Neutrophil (primary cell): ENCODE measurements around the gene PLOD3.

Experiments used
- H3K27ac ChIP-seq: fragments of 200-600 bp; sonication (generic); 2 replicates; pipeline ENCODE4 v1.5.1; 2016; ENCODE audit warnings: mild to moderate bottlenecking, moderate library complexity
- H3K27me3 ChIP-seq: fragments of 200-600 bp; sonication (generic); 2 replicates; pipeline ENCODE4 v1.6.0; 2016; ENCODE audit warnings: mild to moderate bottlenecking
- H3K36me3 ChIP-seq: fragments of 200-600 bp; sonication (generic); 2 replicates; pipeline ENCODE4 v1.5.1; 2017
- H3K4me1 ChIP-seq, 2 experiments: fragments of 200-600 bp in 1 of 2; sonication (generic) in 1 of 2; 1 replicate in 1 of 2; 2 replicates in 1 of 2; pipeline versions ENCODE4 v1.5.1 to v1.6.1; 2013 to 2016; ENCODE audit warnings: low read depth in 1 of 2, low read length in 1 of 2, mild to moderate bottlenecking in 1 of 2, moderate library complexity in 1 of 2; ENCODE audit not compliant: control insufficient read depth in 1 of 2, insufficient read depth in 1 of 2
- H3K4me3 ChIP-seq, 2 experiments: fragments of 200-600 bp in 1 of 2; sonication (generic) in 1 of 2; 1 replicate in 1 of 2; 2 replicates in 1 of 2; pipeline ENCODE4 v1.5.1; 2013 to 2016; ENCODE audit warnings: low read depth in 1 of 2, low read length in 1 of 2, mild to moderate bottlenecking in 1 of 2, moderate library complexity in 1 of 2
- H3K9me3 ChIP-seq: fragments of 200-600 bp; sonication (generic); 2 replicates; pipeline ENCODE4 v1.5.1; 2016
- TF ChIP-seq, protein P1 (sequence below): fragments of 200-600 bp; sonication (generic); IDR thresholded peaks from 2 replicates; pipeline ENCODE4 v1.5.1; 2016; ENCODE audit warnings: antibody characterized with exemption

PLOD3 gene

DNA sequence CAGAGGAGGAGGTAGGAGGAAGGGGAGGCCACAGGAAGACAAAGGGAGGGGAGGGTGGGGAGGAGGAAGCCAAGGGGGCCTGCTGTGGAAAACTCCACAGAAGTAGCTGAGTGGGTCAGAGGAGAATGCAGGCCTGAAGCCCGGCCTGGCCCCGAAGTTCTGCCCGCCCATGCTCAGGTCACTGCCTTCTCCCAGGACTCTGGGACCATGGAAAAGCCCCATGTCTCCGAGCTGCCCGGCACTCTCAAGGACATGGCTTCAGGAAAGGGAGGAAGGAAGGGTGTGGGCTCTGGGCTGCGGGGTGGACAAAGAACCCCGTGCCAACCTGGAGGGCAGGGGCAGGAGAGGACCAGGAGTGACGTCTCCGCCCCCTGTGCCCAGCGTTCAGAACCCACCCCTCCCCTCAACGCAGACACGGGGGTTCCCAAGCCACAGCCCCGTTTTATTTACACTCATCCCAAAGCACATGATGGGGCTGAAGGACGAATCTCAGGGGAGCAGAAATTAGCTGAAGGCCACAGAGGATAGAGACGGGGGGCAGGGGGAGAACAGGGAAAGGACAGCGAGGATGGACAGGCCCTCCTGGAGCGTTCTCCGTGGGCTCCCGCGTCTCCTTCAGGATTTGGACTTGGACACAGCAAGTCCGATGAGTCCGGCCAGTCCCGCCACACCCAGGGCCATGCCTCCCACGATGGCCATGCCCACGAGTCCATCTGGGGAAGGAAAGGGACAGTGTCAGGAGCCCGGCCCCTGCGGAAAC is 22.0 kb upstream of the PLOD3 start:
- peaks cover 35 to 39% of the 10 kb centered on the region in 2 experiments for H3K4me1 ChIP-seq

DNA sequence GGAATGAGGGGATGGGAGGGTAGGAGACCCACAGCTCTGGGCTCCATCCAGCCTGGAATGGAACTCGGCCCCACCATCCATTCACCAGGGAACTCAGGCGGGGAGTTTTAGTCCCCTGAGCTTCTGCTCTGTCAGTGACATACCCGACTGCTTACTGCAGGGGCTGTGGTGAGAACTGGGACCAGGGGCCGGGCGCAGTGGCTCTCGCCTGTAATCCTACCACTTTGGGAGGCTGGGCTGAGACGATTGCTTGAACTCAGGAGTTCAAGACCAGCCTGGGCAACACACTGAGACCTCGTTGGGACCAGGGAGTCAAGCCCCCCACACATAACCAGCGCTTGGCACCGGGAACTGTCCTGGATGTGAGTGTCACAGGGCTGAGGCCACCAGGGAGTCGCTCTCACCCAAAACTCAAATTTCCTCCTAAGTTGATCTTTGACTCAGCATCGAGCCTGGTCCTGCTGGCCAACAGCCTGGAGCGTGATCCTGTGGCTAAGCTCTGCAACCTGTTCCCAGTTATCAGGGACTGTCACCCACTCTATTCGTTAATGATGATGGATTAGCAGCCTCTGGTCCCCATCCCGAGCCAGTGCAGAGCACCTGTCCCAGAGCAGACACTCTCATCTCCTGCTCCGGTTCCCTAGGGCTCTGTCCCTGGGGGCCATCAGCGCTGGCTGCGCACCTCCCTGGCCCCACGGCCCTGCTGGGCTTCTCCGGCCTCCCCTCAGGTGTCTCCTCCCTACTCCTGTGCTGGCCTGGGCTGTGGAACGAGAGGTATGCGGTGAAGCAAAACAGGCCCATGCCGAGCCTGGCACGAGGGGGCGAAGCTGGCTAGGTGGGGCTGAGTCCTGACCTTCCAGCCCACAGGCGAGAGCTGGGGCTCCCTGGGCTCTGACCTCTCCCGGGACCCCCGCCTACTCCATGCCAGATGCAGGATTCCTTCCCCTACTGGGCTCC is 21.1 kb upstream of the PLOD3 start:
- Histone ChIP-seq H3K9me3 (no peaks in the 10 kb centered on the region), H3K4me1 (peaks cover 28 to 30% of the 10 kb centered on the region in 2 experiments), H3K27me3 (peaks cover 29% of the 10 kb centered on the region), H3K27ac (no peak overlapping the region), H3K36me3 (peaks cover 63% of the 10 kb centered on the region), H3K4me3 (no peak overlapping the region)
- TF ChIP-seq, protein P1, sequence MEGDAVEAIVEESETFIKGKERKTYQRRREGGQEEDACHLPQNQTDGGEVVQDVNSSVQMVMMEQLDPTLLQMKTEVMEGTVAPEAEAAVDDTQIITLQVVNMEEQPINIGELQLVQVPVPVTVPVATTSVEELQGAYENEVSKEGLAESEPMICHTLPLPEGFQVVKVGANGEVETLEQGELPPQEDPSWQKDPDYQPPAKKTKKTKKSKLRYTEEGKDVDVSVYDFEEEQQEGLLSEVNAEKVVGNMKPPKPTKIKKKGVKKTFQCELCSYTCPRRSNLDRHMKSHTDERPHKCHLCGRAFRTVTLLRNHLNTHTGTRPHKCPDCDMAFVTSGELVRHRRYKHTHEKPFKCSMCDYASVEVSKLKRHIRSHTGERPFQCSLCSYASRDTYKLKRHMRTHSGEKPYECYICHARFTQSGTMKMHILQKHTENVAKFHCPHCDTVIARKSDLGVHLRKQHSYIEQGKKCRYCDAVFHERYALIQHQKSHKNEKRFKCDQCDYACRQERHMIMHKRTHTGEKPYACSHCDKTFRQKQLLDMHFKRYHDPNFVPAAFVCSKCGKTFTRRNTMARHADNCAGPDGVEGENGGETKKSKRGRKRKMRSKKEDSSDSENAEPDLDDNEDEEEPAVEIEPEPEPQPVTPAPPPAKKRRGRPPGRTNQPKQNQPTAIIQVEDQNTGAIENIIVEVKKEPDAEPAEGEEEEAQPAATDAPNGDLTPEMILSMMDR, result no peak

More for the DNA sequence above, 22.0 kb upstream of the PLOD3 start:
- peaks cover 29% of the 10 kb centered on the region for H3K27me3 ChIP-seq
- H3K27ac ChIP-seq, result no peak overlapping the region
- H3K9me3 ChIP-seq, result no peaks in the 10 kb centered on the region
- TF ChIP-seq, protein P1, result no peak
- peaks cover 57% of the 10 kb centered on the region for H3K36me3 ChIP-seq
- H3K4me3 ChIP-seq, result no peak overlapping the region

- H3K4me3 ChIP-seq, result no peak within 1 kb of the TSS
- TF ChIP-seq, protein P1, result no peak
- H3K9me3 ChIP-seq, result no peaks in the 10 kb centered on the region
- peaks cover 26 to 29% of the 10 kb centered on the region in 2 experiments for H3K4me1 ChIP-seq
- H3K36me3 ChIP-seq, result peaks cover 71% of the 10 kb centered on the region
- peaks cover 29% of the 10 kb centered on the region for H3K27me3 ChIP-seq
- no peak within 1 kb of the TSS for H3K27ac ChIP-seq
Measured at GRCh38 chr7:101237206-101238067, 20.1 kb upstream of the PLOD3 start, which contains the start of gene CLDN15. TSS of gene CLDN15 (minus strand) at chr7:101237802. CDS start at chr7:101237581, 221 bp downstream.

GRCh38 chr7:101236292-101236835 is 19.0 kb upstream of the PLOD3 start:
- Histone ChIP-seq H3K9me3 (no peaks in the 10 kb centered on the region), H3K4me3 (no peak overlapping the region), H3K4me1 (peaks cover 19 to 21% of the 10 kb centered on the region in 2 experiments), H3K36me3 (peaks cover 81% of the 10 kb centered on the region), H3K27me3 (peaks cover 29% of the 10 kb centered on the region), H3K27ac (no peak overlapping the region)
- TF ChIP-seq, protein P1, result no peak
